HEK293 (cell line): Measurements from ENCODE around the gene SLC2A8.

Source experiments
- CTCF ChIA-PET: fragments of 350-600 bp; formaldehyde crosslinking; extraction: SDS; loops from one replicate; lab custom pipeline; 2021; ENCODE audit warnings: antibody characterized with exemption; lab: Yijun Ruan, JAX
- POLR2A ChIA-PET: fragments of 300-600 bp; formaldehyde crosslinking; extraction: SDS; loops from one replicate; lab custom pipeline; 2020; ENCODE audit warnings: antibody characterized with exemption, inconsistent platforms; lab: Yijun Ruan, JAX
- H3K27ac ChIP-seq: fragments of 200-500 bp; sonication (Bioruptor generic); 2 replicates; pipeline ENCODE4 v1.5.1; 2014; ENCODE audit warnings: low read depth, low read length, control low read depth, inconsistent platforms; ENCODE audit errors: extremely low read depth
- H3K36me3 ChIP-seq, 2 experiments: fragments of 200-500 bp in 1 of 2; sonication (Bioruptor generic) in 1 of 2; 1 replicate in 1 of 2; 2 replicates in 1 of 2; pipeline ENCODE4 v1.5.1; 2014 to 2017; ENCODE audit warnings: inconsistent platforms in 2 of 2, low read length in 2 of 2; ENCODE audit not compliant: control insufficient read depth in 2 of 2, insufficient read depth in 1 of 2
- H3K4me1 ChIP-seq: fragments of 200-500 bp; sonication (Bioruptor generic); 2 replicates; pipeline ENCODE4 v1.5.1; 2014; ENCODE audit warnings: mild to moderate bottlenecking, low read length, inconsistent platforms; ENCODE audit not compliant: control insufficient read depth, insufficient read depth
- H3K4me3 ChIP-seq: 2 replicates; pipeline ENCODE4 v1.5.1; 2011; ENCODE audit warnings: low read depth, mild to moderate bottlenecking, control low read depth, low read length, moderate library complexity
- H3K9me3 ChIP-seq: fragments of 200-500 bp; sonication (Bioruptor generic); 2 replicates; pipeline ENCODE4 v1.5.1; 2014; ENCODE audit warnings: low read depth, low read length, inconsistent platforms; ENCODE audit not compliant: control insufficient read depth, insufficient read depth
- AEBP2 ChIP-seq: fragments of 450-650 bp; formaldehyde crosslinking; IDR thresholded peaks from 2 replicates; pipeline ENCODE4 v1.5.1; 2016; ENCODE audit warnings: missing biosample characterization, missing genetic modification characterization, borderline replicate concordance
- HOXA7 ChIP-seq: sonication (generic); formaldehyde crosslinking; IDR thresholded peaks from 2 replicates; pipeline ENCODE4 v1.8.1; 2022; ENCODE audit warnings: missing genetic modification reagents, borderline replicate concordance
- HOXC10 ChIP-seq: sonication (generic); formaldehyde crosslinking; IDR thresholded peaks from 2 replicates; pipeline ENCODE4 v1.8.1; 2023; ENCODE audit warnings: mild to moderate bottlenecking, missing genetic modification reagents
- KLF7 ChIP-seq: fragments of 450-650 bp; formaldehyde crosslinking; IDR thresholded peaks from 2 replicates; pipeline ENCODE4 v1.5.1; 2016; ENCODE audit warnings: missing biosample characterization, missing genetic modification characterization, borderline replicate concordance
- MEIS1 ChIP-seq: sonication (generic); formaldehyde crosslinking; IDR thresholded peaks from 2 replicates; pipeline ENCODE4 v1.8.1; 2022; ENCODE audit warnings: missing genetic modification reagents, mild to moderate bottlenecking, borderline replicate concordance
- MZF1 ChIP-seq: fragments of 450-650 bp; formaldehyde crosslinking; IDR thresholded peaks from 2 replicates; pipeline ENCODE4 v1.5.1; 2017; ENCODE audit warnings: missing biosample characterization, missing genetic modification characterization, borderline replicate concordance
- PRDM6 ChIP-seq: fragments of 450-650 bp; formaldehyde crosslinking; IDR thresholded peaks from 2 replicates; pipeline ENCODE4 v1.5.1; 2017; ENCODE audit warnings: missing biosample characterization, missing genetic modification characterization
- TRIM28 ChIP-seq: IDR thresholded peaks from 2 replicates; pipeline ENCODE4 v1.6.1; 2011; ENCODE audit warnings: low read length, control low read depth, borderline replicate concordance
- TSHZ1 ChIP-seq: fragments of 450-650 bp; formaldehyde crosslinking; IDR thresholded peaks from 2 replicates; pipeline ENCODE4 v1.5.1; 2016; ENCODE audit warnings: missing biosample characterization, missing genetic modification characterization, borderline replicate concordance
- ZBTB10 ChIP-seq: fragments of 450-650 bp; formaldehyde crosslinking; IDR thresholded peaks from 2 replicates; pipeline ENCODE4 v1.5.1; 2016; ENCODE audit warnings: missing biosample characterization, missing genetic modification characterization
- ZBTB21 ChIP-seq: fragments of 450-650 bp; formaldehyde crosslinking; IDR thresholded peaks from 2 replicates; pipeline ENCODE4 v1.5.1; 2017; ENCODE audit warnings: missing biosample characterization, missing genetic modification characterization
- ZNF155 ChIP-seq: fragments of 450-650 bp; formaldehyde crosslinking; IDR thresholded peaks from 2 replicates; pipeline ENCODE4 v1.5.1; 2016; ENCODE audit warnings: missing biosample characterization, missing genetic modification characterization
- ZNF184 ChIP-seq: fragments of 450-650 bp; IDR thresholded peaks from 2 replicates; pipeline ENCODE4 v1.5.1; 2018; ENCODE audit warnings: missing biosample characterization, mild to moderate bottlenecking, missing genetic modification characterization
- ZNF202 ChIP-seq: fragments of 450-650 bp; formaldehyde crosslinking; IDR thresholded peaks from 2 replicates; pipeline ENCODE4 v1.5.1; 2016; ENCODE audit warnings: missing biosample characterization, missing genetic modification characterization, borderline replicate concordance
- ZNF335 ChIP-seq: fragments of 450-650 bp; formaldehyde crosslinking; conservative IDR thresholded peaks from 2 replicates; pipeline ENCODE4 v1.5.1; 2016; ENCODE audit warnings: missing biosample characterization, missing genetic modification characterization
- ZNF488 ChIP-seq: fragments of 450-650 bp; formaldehyde crosslinking; IDR thresholded peaks from 2 replicates; pipeline ENCODE4 v1.5.1; 2016; ENCODE audit warnings: missing biosample characterization, missing genetic modification characterization
- ZNF549 ChIP-seq: fragments of 450-650 bp; IDR thresholded peaks from 2 replicates; pipeline ENCODE4 v1.5.1; 2018; ENCODE audit warnings: missing biosample characterization, missing genetic modification characterization, mild to moderate bottlenecking, inconsistent platforms, moderate library complexity
- ZNF555 ChIP-seq: fragments of 450-650 bp; formaldehyde crosslinking; conservative IDR thresholded peaks from 2 replicates; pipeline ENCODE4 v1.5.1; 2017; ENCODE audit warnings: missing biosample characterization, mild to moderate bottlenecking, missing genetic modification characterization, inconsistent platforms
- ZNF600 ChIP-seq: fragments of 450-650 bp; formaldehyde crosslinking; IDR thresholded peaks from 2 replicates; pipeline ENCODE4 v1.5.1; 2016; ENCODE audit warnings: missing biosample characterization, missing genetic modification characterization
- ZNF621 ChIP-seq: fragments of 450-650 bp; formaldehyde crosslinking; IDR thresholded peaks from 2 replicates; pipeline ENCODE4 v1.5.1; 2017; ENCODE audit warnings: missing biosample characterization, missing genetic modification characterization
- ZNF629 ChIP-seq: fragments of 450-650 bp; formaldehyde crosslinking; IDR thresholded peaks from 2 replicates; pipeline ENCODE4 v1.5.1; 2017; ENCODE audit warnings: missing biosample characterization, missing genetic modification characterization
- ZNF670 ChIP-seq: fragments of 450-650 bp; formaldehyde crosslinking; IDR thresholded peaks from 2 replicates; pipeline ENCODE4 v1.5.1; 2016; ENCODE audit warnings: missing biosample characterization, missing genetic modification characterization, low read depth
- ZNF768 ChIP-seq: fragments of 450-650 bp; formaldehyde crosslinking; IDR thresholded peaks from 2 replicates; pipeline ENCODE4 v1.5.1; 2018; ENCODE audit warnings: missing biosample characterization, mild to moderate bottlenecking, missing genetic modification characterization
- ZSCAN18 ChIP-seq: fragments of 450-650 bp; formaldehyde crosslinking; IDR thresholded peaks from 2 replicates; pipeline ENCODE4 v1.5.1; 2016; ENCODE audit warnings: missing biosample characterization, missing genetic modification characterization

Gene SLC2A8

GRCh38 chr9:127384016-127384730 lies 12.8 kb upstream of the SLC2A8 start (continued):
- TF ChIP-seq TSHZ1 (tag by site-specific recombination) (no peak), ZNF768 (tag by site-specific recombination) (no peak), ZSCAN18 (tag by site-specific recombination) (no peak), ZNF549 (tag by site-specific recombination) (no peak), ZNF621 (no peak), ZNF155 (tag by site-specific recombination) (no peak), ZBTB10 (tag by site-specific recombination) (no peak), MZF1 (tag by site-specific recombination) (no peak), ZNF555 (no peak), PRDM6 (tag by site-specific recombination) (no peak)

- ChIA-PET CTCF (no interaction called here), POLR2A (no interaction called here)
- Histone ChIP-seq H3K4me3 (no peak overlapping the region), H3K27ac (no peak overlapping the region), H3K4me1 (peaks cover 8% of the 10 kb centered on the region), H3K36me3 (no peaks in the 10 kb centered on the region), H3K9me3 (no peaks in the 10 kb centered on the region)
- no peak for TF ChIP-seq ZBTB21 (tag by site-specific recombination)
- TF ChIP-seq ZNF155 (tag by site-specific recombination) = no peak
- no peak for TF ChIP-seq ZNF600 (tag by site-specific recombination)
- TF ChIP-seq ZNF335 (tag by site-specific recombination) = no peak
- no peak for TF ChIP-seq ZNF202 (tag by site-specific recombination)
- TF ChIP-seq KLF7 (tag by site-specific recombination) = no peak
- no peak for TF ChIP-seq ZNF629 (tag by site-specific recombination)
- no peak for TF ChIP-seq TRIM28
- no peak for TF ChIP-seq ZNF184 (tag by site-specific recombination)
- TF ChIP-seq MZF1 (tag by site-specific recombination) = no peak
- no peak for TF ChIP-seq AEBP2
- TF ChIP-seq ZNF670 (tag by site-specific recombination) = no peak
- no peak for TF ChIP-seq MEIS1 (CRISPR knock-in tag)
- no peak for TF ChIP-seq HOXA7 (CRISPR knock-in tag)
- no peak for TF ChIP-seq ZNF488 (tag by site-specific recombination)
- no peak for TF ChIP-seq HOXC10 (CRISPR knock-in tag)
These were observed 12.1 kb upstream of the SLC2A8 start for GRCh38 chr9:127384901-127385300.
